Hepatic stellate cell (primary cell): ENCODE data around the gene KIF17.
A peak's percentile ranks its signal among the peaks of the same experiment; 100 is the strongest.

Experiments used
- DNase-seq: peaks from one replicate; pipeline ENCODE4 v3.0.0; 2011; ENCODE audit warnings: low spot score

Gene KIF17

GRCh38 chr1:20710469-20711284 is 7.1 kb downstream of the KIF17 start:
- no peak for DNase-seq

- DNase-seq = no peak
These were observed 7.9 kb downstream of the KIF17 start for GRCh38 chr1:20709868-20710267.

GRCh38 chr1:20708891-20709290 is 8.9 kb downstream of the KIF17 start:
- DNase-seq = no peak

- DNase-seq = no peak
These were observed 9.8 kb downstream of the KIF17 start for GRCh38 chr1:20708057-20708456.

- no peak for DNase-seq
These were observed 11.0 kb downstream of the KIF17 start for GRCh38 chr1:20706841-20707240.

GRCh38 chr1:20705203-20705755 is 12.5 kb downstream of the KIF17 start:
- DNase-seq = no peak

- DNase-seq = no peak
These were observed 13.2 kb downstream of the KIF17 start for GRCh38 chr1:20704390-20705202.

- DNase-seq = no peak
These were observed 14.6 kb downstream of the KIF17 start for GRCh38 chr1:20703124-20703756.

GRCh38 chr1:20702416-20702815 is 15.4 kb downstream of the KIF17 start:
- DNase-seq = peak; percentile 54

- DNase-seq = no peak
These were observed 16.0 kb downstream of the KIF17 start for GRCh38 chr1:20701847-20702246.

- DNase-seq = no peak
These were observed 16.4 kb downstream of the KIF17 start for GRCh38 chr1:20701446-20701845.

GRCh38 chr1:20700636-20701215 is 17.1 kb downstream of the KIF17 start:
- no peak for DNase-seq

- no peak for DNase-seq
These were observed 18.2 kb downstream of the KIF17 start for GRCh38 chr1:20699558-20699957.

GRCh38 chr1:20698195-20698910 is 19.5 kb downstream of the KIF17 start:
- DNase-seq = peak; percentile 80

- DNase-seq = no peak
These were observed 20.2 kb downstream of the KIF17 start for GRCh38 chr1:20697563-20697962.

GRCh38 chr1:20696397-20697333 is 21.1 kb downstream of the KIF17 start:
- DNase-seq = peak; percentile 98

GRCh38 chr1:20695515-20695914 is 22.3 kb downstream of the KIF17 start:
- no peak for DNase-seq

GRCh38 chr1:20693623-20694022 is 24.2 kb downstream of the KIF17 start:
- no peak for DNase-seq

- DNase-seq = no peak
These were observed 25.9 kb downstream of the KIF17 start for GRCh38 chr1:20691872-20692271.

GRCh38 chr1:20689645-20690056 is 28.2 kb downstream of the KIF17 start:
- no peak for DNase-seq
